ENCODE measurements around the gene PRKN.

The PRKN gene

GRCh38 chr6:161649841-161650240, 1077.7 kb downstream of the PRKN start:
- H3K4me3 ChIP-seq (ENCODE audit: low read length), result no peak overlapping the region
- no peak for DNase-seq (ENCODE audit: low read depth)
- no peak for TF ChIP-seq CTCF (IDR thresholded peaks at IDR 0.05; ENCODE audit: insufficient read depth, low read depth, low read length, missing control alignments)

- no peak for DNase-seq (ENCODE audit: low read depth)
- no peak overlapping the region for H3K4me3 ChIP-seq (ENCODE audit: low read length)
- TF ChIP-seq CTCF (IDR thresholded peaks at IDR 0.05; ENCODE audit: insufficient read depth, low read depth, low read length, missing control alignments), result no peak
Measured at GRCh38 chr6:161649068-161649467, 1078.5 kb downstream of the PRKN start.

- no peak overlapping the region for H3K4me3 ChIP-seq (ENCODE audit: low read length)
- no peak for TF ChIP-seq CTCF (IDR thresholded peaks at IDR 0.05; ENCODE audit: insufficient read depth, low read depth, low read length, missing control alignments)
- no peak for DNase-seq (ENCODE audit: low read depth)
Measured at GRCh38 chr6:161647234-161647633, 1080.3 kb downstream of the PRKN start.

- no peak overlapping the region for H3K4me3 ChIP-seq (ENCODE audit: low read length)
- no peak for TF ChIP-seq CTCF (IDR thresholded peaks at IDR 0.05; ENCODE audit: insufficient read depth, low read depth, low read length, missing control alignments)
- DNase-seq (ENCODE audit: low read depth), result no peak
Measured at GRCh38 chr6:161644521-161644920, 1083.0 kb downstream of the PRKN start.

GRCh38 chr6:161641175-161641574, 1086.4 kb downstream of the PRKN start:
- H3K4me3 ChIP-seq (ENCODE audit: low read length), result no peak overlapping the region
- DNase-seq (ENCODE audit: low read depth), result no peak
- no peak for TF ChIP-seq CTCF (IDR thresholded peaks at IDR 0.05; ENCODE audit: insufficient read depth, low read depth, low read length, missing control alignments)

GRCh38 chr6:161639772-161640171, 1087.8 kb downstream of the PRKN start:
- TF ChIP-seq CTCF (IDR thresholded peaks at IDR 0.05; ENCODE audit: insufficient read depth, low read depth, low read length, missing control alignments), result no peak
- no peak overlapping the region for H3K4me3 ChIP-seq (ENCODE audit: low read length)
- no peak for DNase-seq (ENCODE audit: low read depth)

GRCh38 chr6:161637658-161638057, 1089.9 kb downstream of the PRKN start:
- DNase-seq (ENCODE audit: low read depth), result no peak
- H3K4me3 ChIP-seq (ENCODE audit: low read length), result no peak overlapping the region
- TF ChIP-seq CTCF (IDR thresholded peaks at IDR 0.05; ENCODE audit: insufficient read depth, low read depth, low read length, missing control alignments), result no peak

Data from epithelial cell of esophagus (primary cell).